Heart left ventricle (tissue), 16 donors: ENCODE measurements around the gene GRIN1. TPM values are rescaled to one million over a fixed set of nuclear protein-coding genes. Genes with fewer than 3 reads are reported as not detected.

Experiments
- ATAC-seq, 4 donors: fragments of 200-7000 bp; cut with Tn5 transposase; one replicate each; pipeline ENCODE4 v1.9.1; 2020 to 2022; ENCODE audit warnings: moderate library complexity in 4 of 4, mild to moderate bottlenecking in 3 of 4, moderate number of reproducible peaks in 1 of 4
- DNase-seq, 5 donors: peaks; one replicate each; pipeline ENCODE4 v3.0.0-alpha.2; 2020
- H3K27ac ChIP-seq, 12 donors: fragments of 200-600 bp; sonication (generic) in 4 of 12; one replicate each; pipeline versions ENCODE4 v1.5.0 to v1.8.0; 2016 to 2022; ENCODE audit warnings: mild to moderate bottlenecking in 2 of 12
- H3K27me3 ChIP-seq, 9 donors: fragments of 200-600 bp; sonication (generic) in 2 of 9; one replicate each; pipeline versions ENCODE4 v1.5.1 to v1.8.0; 2016 to 2022; ENCODE audit warnings: mild to moderate bottlenecking in 3 of 9
- H3K36me3 ChIP-seq, 9 donors: fragments of 200-600 bp; sonication (generic) in 2 of 9; one replicate each; pipeline versions ENCODE4 v1.5.0 to v1.8.0; 2018 to 2022; ENCODE audit warnings: mild to moderate bottlenecking in 2 of 9
- H3K4me1 ChIP-seq, 12 donors: fragments of 200-600 bp; sonication (generic) in 4 of 12; one replicate each; pipeline versions ENCODE4 v1.5.0 to v1.8.0; 2016 to 2022; ENCODE audit warnings: mild to moderate bottlenecking in 3 of 12
- H3K4me3 ChIP-seq, 12 donors: fragments of 200-600 bp; sonication (generic) in 4 of 12; one replicate each; pipeline versions ENCODE4 v1.5.0 to v1.8.0; 2017 to 2022; ENCODE audit warnings: mild to moderate bottlenecking in 9 of 12, moderate library complexity in 4 of 12
- H3K9me3 ChIP-seq, 12 donors: fragments of 200-600 bp; sonication (generic) in 4 of 12; one replicate each; pipeline versions ENCODE4 v1.5.0 to v1.8.0; 2016 to 2022; ENCODE audit warnings: mild to moderate bottlenecking in 1 of 12
- CTCF ChIP-seq, 12 donors: fragments of 200-600 bp; sonication (generic) in 4 of 12; IDR thresholded peaks; one replicate each; pipeline versions ENCODE4 v1.5.0 to v1.8.0; 2018 to 2022; ENCODE audit warnings: antibody characterized with exemption in 12 of 12, mild to moderate bottlenecking in 5 of 12
- POLR2A ChIP-seq, 2 donors: fragments of 450-650 bp; IDR thresholded peaks; one replicate each; pipeline ENCODE4 v1.6.1; 2017; ENCODE audit warnings: antibody characterized with exemption in 2 of 2, mild to moderate bottlenecking in 2 of 2, moderate library complexity in 2 of 2
- WGBS, 4 donors: extraction: QIAGEN DNeasy Blood & Tissue Kit in 2 of 4; methylation state at CpG; one replicate each; pipeline versions ENCODE4 v1.1.5 to v1.1.7; 2013 to 2018; 5-methylcytosine and 5-hydroxymethylcytosine counted together
- intact Hi-C, 10 donors: fragments of 100-400 bp; cut with DNase I; formaldehyde crosslinking; loops; one replicate each; pipeline versions ENCODE4 v1.11.1 to v1.14.2; 2022
- polyA plus RNA-seq, 2 donors: library from polyadenylated mRNA; stranded (reverse); fragments of 200-250 nt; gene quantifications; one replicate each; pipeline ENCODE4 v1.2.3, GENCODE V29; 2013
- total RNA-seq, 9 donors: library from RNA; depleted of rRNA in 2 of 9; stranded (reverse); fragments of >200 nt in 2 of 9; fragmentation: NEBNext Ultra II Directional in 3 of 9; extraction: Animal tissue kit (Norgen Biotek cat#: 25700) in 3 of 9; gene quantifications; one replicate each; pipeline versions ENCODE4 v1.1.0 to v1.2.4, GENCODE V29; 2016 to 2023
- donor health status: ischemic (EF 13 %, LVEDD 7.1; RV severe dilation, severe dysfunction).
- donor health status: healthy with polysubstance abuse.
- donor health status: DM: no; HTN: yes; CAD: no.
- donor health status: DM: no; HTN: no; CAD: no.
- donor health status: ischemic (EF 25% LVEDD 6.9; RV normal size, moderate dysfunction).
- donor health status: ischemic (EF 25% LVEDD 5.7; RV mildly dilated, moderate dysfunction).
- donor health status: healthy.
- donor health status: DM: yes; HTN: yes; CAD: no.
- donor health status: ischemic (EF 35%, LVEDD 5.7; RV mildly dilated, moderate dysfunction).
- donor health status: nonischemic (EF 11% LVEDD 7.7; RV severe dilation, severe dysfunction).
- donor health status: DM: yes; HTN: yes; CAD: no.
- donor health status: PGD.
- donor health status: ischemic (EF 29% LVEDD 5.4; RV normal size, mild dysfunction).
- donor health status: nonischemic (EF 23%, LVEDD 6.1; RV moderate dilation, normal function).

GRIN1 gene
- total and polyA plus RNA-seq, 11 donors, result 0.10 TPM; not detected in 10

GRCh38 chr9:137161558-137162486, 22.9 kb downstream of the GRIN1 start:
- no peaks in the 10 kb centered on the region for H3K36me3 ChIP-seq
- no peak overlapping the region for H3K27ac ChIP-seq
- 6 to 9% (median 8%) methylated on average over 16 to 69 of the region's 71 CpGs for WGBS, 4 donors
- H3K4me3 ChIP-seq, result no peak overlapping the region
- no peaks in the 10 kb centered on the region for H3K9me3 ChIP-seq
- TF ChIP-seq POLR2A (IDR thresholded peaks at IDR 0.05), result no peak
- no peak for TF ChIP-seq CTCF (IDR thresholded peaks at IDR 0.05)
- ATAC-seq, result no peak
- intact Hi-C loops, result no loop called here
- no peak for DNase-seq
- peaks cover 0 to 24% (median 10%) of the 10 kb centered on the region in 12 donors for H3K4me1 ChIP-seq
- H3K27me3 ChIP-seq, result peaks cover 68 to 100% (median 93%) of the 10 kb centered on the region in 9 donors

GRCh38 chr9:137162505-137163364, 23.8 kb downstream of the GRIN1 start:
- peaks cover 70 to 100% (median 96%) of the 10 kb centered on the region in 9 donors for H3K27me3 ChIP-seq
- no peak overlapping the region for H3K27ac ChIP-seq
- no peaks in the 10 kb centered on the region for H3K36me3 ChIP-seq
- TF ChIP-seq POLR2A (IDR thresholded peaks at IDR 0.05) (no peak), CTCF (IDR thresholded peaks at IDR 0.05) (peak in 3 of 12 donors; percentile 6 to 22 (median 11))
- ATAC-seq, result peak in 2 of 4 donors; percentile 41 to 44
- H3K4me1 ChIP-seq, result peaks cover 0 to 30% (median 12%) of the 10 kb centered on the region in 12 donors
- intact Hi-C loops, result no loop called here
- 5 to 9% (median 6%) methylated on average over 20 to 74 of the region's 74 CpGs for WGBS, 4 donors
- H3K9me3 ChIP-seq, result no peaks in the 10 kb centered on the region
- H3K4me3 ChIP-seq, result peak overlapping the region in 10 of 12 donors; percentile 15 to 41 (median 32)
- DNase-seq, result no peak

GRCh38 chr9:137163365-137163715, 24.4 kb downstream of the GRIN1 start:
- H3K27me3 ChIP-seq, result peaks cover 71 to 100% (median 97%) of the 10 kb centered on the region in 9 donors
- intact Hi-C loops, result no loop called here
- H3K4me1 ChIP-seq, result peaks cover under 1 to 36% (median 18%) of the 10 kb centered on the region in 12 donors
- DNase-seq (no peak), ATAC-seq (peak in 1 of 4 donors; percentile 4)
- H3K4me3 ChIP-seq, result peak overlapping the region in 10 of 12 donors; percentile 15 to 41 (median 32)
- H3K36me3 ChIP-seq, result no peaks in the 10 kb centered on the region
- H3K9me3 ChIP-seq, result no peaks in the 10 kb centered on the region
- WGBS, 4 donors, result 29 to 49% (median 36%) methylated on average over 15 to 26 of the region's 26 CpGs
- TF ChIP-seq CTCF (IDR thresholded peaks at IDR 0.05) (no peak), POLR2A (IDR thresholded peaks at IDR 0.05) (no peak)
- no peak overlapping the region for H3K27ac ChIP-seq
